ENCODE measurements around the gene POU2F3.

POU2F3 gene

GRCh38 chr11:120239713-120240640 is at the start of gene POU2F3:
TSS of gene POU2F3 (plus strand) at chr11:120240140. CDS start at chr11:120240344, 204 bp downstream.
- no peak within 1 kb of the TSS for H3K4me3 ChIP-seq (ENCODE audit: control insufficient read depth, low read depth, low read length)
- no peak for DNase-seq (ENCODE audit: low read depth)
- TF ChIP-seq CTCF (IDR thresholded peaks at IDR 0.05; ENCODE audit: control insufficient read depth, insufficient read depth, low read depth, low read length, missing control alignments): no peak

GRCh38 chr11:120191058-120191457 is 48.9 kb upstream of the POU2F3 start:
- DNase-seq (ENCODE audit: low read depth): no peak
- no peak overlapping the region for H3K4me3 ChIP-seq (ENCODE audit: control insufficient read depth, low read depth, low read length)
- TF ChIP-seq CTCF (IDR thresholded peaks at IDR 0.05; ENCODE audit: control insufficient read depth, insufficient read depth, low read depth, low read length, missing control alignments): no peak

- no peak for TF ChIP-seq CTCF (IDR thresholded peaks at IDR 0.05; ENCODE audit: control insufficient read depth, insufficient read depth, low read depth, low read length, missing control alignments)
- no peak for DNase-seq (ENCODE audit: low read depth)
Measured at GRCh38 chr11:120192831-120193625, 46.9 kb upstream of the POU2F3 start.

GRCh38 chr11:120194166-120194565 is 45.8 kb upstream of the POU2F3 start:
- no peak for TF ChIP-seq CTCF (IDR thresholded peaks at IDR 0.05; ENCODE audit: control insufficient read depth, insufficient read depth, low read depth, low read length, missing control alignments)
- no peak for DNase-seq (ENCODE audit: low read depth)
- no peak overlapping the region for H3K4me3 ChIP-seq (ENCODE audit: control insufficient read depth, low read depth, low read length)

More at GRCh38 chr11:120192831-120193625, 46.9 kb upstream of the POU2F3 start:
- no peak overlapping the region for H3K4me3 ChIP-seq (ENCODE audit: control insufficient read depth, low read depth, low read length)

- TF ChIP-seq CTCF (IDR thresholded peaks at IDR 0.05; ENCODE audit: control insufficient read depth, insufficient read depth, low read depth, low read length, missing control alignments): no peak
- no peak for DNase-seq (ENCODE audit: low read depth)
- no peak overlapping the region for H3K4me3 ChIP-seq (ENCODE audit: control insufficient read depth, low read depth, low read length)
Measured at GRCh38 chr11:120195601-120196320, 44.2 kb upstream of the POU2F3 start.

- H3K4me3 ChIP-seq (ENCODE audit: control insufficient read depth, low read depth, low read length): no peak overlapping the region
- TF ChIP-seq CTCF (IDR thresholded peaks at IDR 0.05; ENCODE audit: control insufficient read depth, insufficient read depth, low read depth, low read length, missing control alignments): no peak
- no peak for DNase-seq (ENCODE audit: low read depth)
Measured at GRCh38 chr11:120196826-120197225, 43.1 kb upstream of the POU2F3 start.

Measured in AG09309 (cell line).